Stomach (tissue), 4 donors: ENCODE results near the gene SRP14.

Experiments used
- CTCF ChIP-seq, 7 experiments: fragments of 450-650 bp in 4 of 7; fragments of 200-600 bp in 3 of 7; sonication (generic) in 3 of 7; IDR thresholded peaks; one replicate each; pipeline ENCODE4 v1.5.1; 2016 to 2019; ENCODE audit warnings: antibody characterized with exemption in 7 of 7, control low read depth in 2 of 7, mild to moderate bottlenecking in 1 of 7
- EP300 ChIP-seq: sonication (generic); formaldehyde crosslinking; IDR thresholded peaks from one replicate; pipeline ENCODE4 v1.6.1; 2017; ENCODE audit warnings: antibody characterized with exemption
- POLR2A ChIP-seq, 4 donors: fragments of 450-650 bp; IDR thresholded peaks; one replicate each; pipeline ENCODE4 v1.6.1; 2016; ENCODE audit warnings: antibody characterized with exemption in 4 of 4, control low read depth in 2 of 4, mild to moderate bottlenecking in 1 of 4, moderate library complexity in 1 of 4
- POLR2AphosphoS5 ChIP-seq, 3 donors: sonication (generic); formaldehyde crosslinking; IDR thresholded peaks; one replicate each; pipeline ENCODE4 v1.6.1; 2016; ENCODE audit warnings: antibody characterized with exemption in 3 of 3

GRCh38 chr15:40075298-40076044 lies 36.5 kb upstream of the SRP14 start:
- TF ChIP-seq CTCF (IDR thresholded peaks at IDR 0.05) = no peak
- no peak for TF ChIP-seq POLR2AphosphoS5 (IDR thresholded peaks at IDR 0.05)
- TF ChIP-seq POLR2A (IDR thresholded peaks at IDR 0.05) = no peak
- TF ChIP-seq EP300 = no peak
